GM19438 (cell line): ENCODE data around the gene CCDC7.
"Not testable (repeated sequence)": the region's sequence is repeated elsewhere in the genome, so short reads cannot be mapped to it uniquely, and the experiment has no call there.

Experiments used
- ATAC-seq: cut with Tn5 transposase; IDR thresholded peaks from one replicate; pipeline ENCODE4 v1.9.1; 2021; ENCODE audit warnings: low read depth; ENCODE audit not compliant: unreplicated experiment

The CCDC7 gene

GRCh38 chr10:32797393-32797792 lies 351.5 kb downstream of the CCDC7 start:
- not testable (repeated sequence) for ATAC-seq

- ATAC-seq: no peak
Measured at GRCh38 chr10:32846974-32847373, 401.0 kb downstream of the CCDC7 start.

GRCh38 chr10:32851301-32851700 lies 405.4 kb downstream of the CCDC7 start:
- ATAC-seq: no peak

DNA sequence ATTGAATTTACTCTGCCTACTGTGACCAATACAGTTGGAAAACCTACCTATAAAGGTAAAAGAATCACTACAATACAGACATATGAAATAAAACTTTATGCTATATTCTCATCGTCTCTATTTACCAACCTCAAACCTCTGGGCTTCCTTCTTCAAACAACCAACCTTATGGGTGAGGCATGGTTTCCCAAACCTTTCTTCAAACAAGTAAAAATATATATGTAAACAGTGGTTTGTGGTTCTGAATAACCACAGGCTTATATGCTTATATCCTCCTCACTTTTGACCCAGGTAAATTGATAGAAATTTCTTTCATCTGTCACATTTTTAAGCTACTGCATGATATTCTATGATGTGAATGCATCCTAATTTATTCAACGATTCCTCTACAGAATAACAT lies 408.5 kb downstream of the CCDC7 start:
- no peak for ATAC-seq

- no peak for ATAC-seq
Measured at GRCh38 chr10:32865170-32865569, 419.2 kb downstream of the CCDC7 start.

DNA sequence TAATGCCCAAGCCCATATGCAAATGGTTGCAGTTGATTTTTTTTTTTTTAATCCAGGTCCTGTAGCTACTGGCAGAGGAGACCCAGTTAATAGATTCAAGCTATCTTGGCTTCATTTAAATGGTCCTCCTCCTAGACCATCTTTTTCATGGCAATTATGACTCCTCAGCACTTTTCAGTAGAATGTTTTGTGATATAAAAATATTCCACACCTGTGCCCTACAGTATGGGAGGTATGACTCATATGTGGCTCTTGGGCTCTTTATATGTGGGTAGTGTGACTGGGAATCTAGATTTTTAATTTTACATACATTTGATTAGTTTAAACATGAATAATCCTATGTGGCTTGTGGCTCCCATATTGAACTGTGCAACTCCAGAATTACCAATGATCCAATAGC lies 432.0 kb downstream of the CCDC7 start:
- ATAC-seq: no peak

DNA sequence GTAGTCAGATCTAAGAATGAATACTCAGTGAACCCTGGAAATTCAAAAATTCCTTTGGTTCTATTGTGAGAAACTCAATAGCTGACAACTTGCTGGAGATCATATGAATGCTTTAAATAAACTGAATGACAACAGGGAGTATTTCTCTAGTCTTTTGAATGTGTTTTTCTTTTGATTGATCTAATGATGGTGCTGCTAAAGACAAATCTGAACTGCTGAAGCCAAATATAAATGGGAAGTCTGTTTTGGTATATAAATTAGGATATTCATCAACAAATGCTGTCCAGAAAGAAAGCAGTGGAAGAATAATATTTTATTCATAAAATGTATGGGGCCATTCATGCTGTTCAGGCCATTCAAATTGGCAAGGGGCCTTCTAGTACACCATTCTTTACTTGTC lies 432.7 kb downstream of the CCDC7 start:
- ATAC-seq: no peak

- ATAC-seq: no peak
Measured at GRCh38 chr10:32882076-32882475, 436.1 kb downstream of the CCDC7 start.

- no peak for ATAC-seq
Measured at GRCh38 chr10:32887481-32887880, 441.5 kb downstream of the CCDC7 start.

DNA sequence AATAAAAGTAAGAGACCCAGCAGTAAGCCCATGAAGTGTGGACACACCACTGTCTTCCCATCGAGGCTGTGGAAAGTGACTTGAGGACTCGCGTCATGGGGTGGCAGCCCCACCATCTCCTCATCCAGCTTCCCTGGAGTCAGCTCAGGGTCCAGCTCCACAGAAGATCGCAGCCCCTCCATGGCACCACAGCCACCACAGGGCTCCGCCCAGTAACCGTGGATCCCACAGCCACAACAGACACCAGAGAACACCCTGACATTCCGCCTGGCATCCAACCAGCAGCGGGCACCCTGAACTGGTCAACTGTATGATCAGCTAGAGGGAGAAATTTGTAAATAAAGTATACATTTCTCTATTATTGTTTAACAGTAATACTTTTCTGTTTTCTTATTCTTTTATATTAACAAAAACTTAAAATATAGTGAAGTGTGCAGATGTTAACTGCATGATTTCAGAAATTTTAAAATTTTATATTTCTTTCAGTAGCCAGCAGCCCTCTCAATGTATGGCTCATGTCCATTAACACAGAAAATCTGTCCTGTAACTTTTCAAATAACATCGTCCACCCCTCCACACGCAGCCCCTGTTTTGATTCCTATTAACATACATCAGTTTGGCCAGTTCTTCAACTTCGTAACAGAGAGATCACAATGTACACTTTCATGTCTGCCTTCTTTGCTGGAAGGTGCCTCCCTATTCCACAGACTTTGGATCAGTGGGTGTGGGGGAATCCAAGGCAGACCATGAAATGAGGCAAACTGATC lies 442.4 kb downstream of the CCDC7 start:
- no peak for ATAC-seq

DNA sequence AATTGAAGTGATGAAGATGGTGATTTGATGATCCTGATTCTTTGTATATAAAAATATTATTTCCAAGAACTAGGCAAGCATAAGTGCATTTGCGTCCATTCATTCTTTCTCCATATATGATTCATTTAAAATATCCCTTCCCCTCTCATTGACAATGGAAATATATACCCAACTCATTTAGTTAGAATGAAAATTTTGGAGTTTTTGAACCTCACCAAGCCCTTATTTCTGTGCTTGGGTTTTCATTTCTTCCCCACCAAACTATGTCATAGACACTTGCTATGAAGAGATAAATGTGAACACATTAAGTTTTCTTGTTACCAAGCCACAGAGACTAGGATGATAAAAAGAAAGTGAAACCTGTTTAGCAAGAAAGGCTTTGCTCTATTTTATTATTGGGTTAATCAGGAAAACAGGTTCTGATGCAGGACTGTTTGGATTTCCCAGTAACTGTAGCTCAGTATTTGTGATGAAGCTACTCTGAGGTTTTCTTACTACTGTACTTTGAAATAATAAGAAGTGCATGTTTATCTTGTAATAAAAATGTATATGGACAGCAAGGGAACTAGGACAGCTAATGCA lies 443.8 kb downstream of the CCDC7 start:
- ATAC-seq: no peak

DNA sequence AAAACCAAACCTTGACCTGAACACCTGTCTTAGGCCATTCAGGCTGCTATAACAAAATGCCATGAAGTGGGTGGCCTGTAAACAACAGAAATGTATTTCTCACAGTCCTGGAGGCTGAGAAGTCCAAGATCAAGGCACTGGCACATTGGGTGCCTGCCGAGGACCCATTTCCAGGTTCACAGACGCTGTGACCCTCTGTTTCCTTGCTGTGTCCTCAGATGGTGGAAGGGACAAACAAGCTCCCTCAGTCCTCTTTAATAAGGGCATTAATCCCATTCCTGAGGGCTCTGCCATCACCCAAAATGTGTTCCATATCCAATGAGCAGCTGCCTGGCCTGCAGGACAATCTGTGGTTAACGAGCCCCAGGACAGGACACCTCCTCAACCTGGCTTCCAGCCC lies 444.5 kb downstream of the CCDC7 start:
- no peak for ATAC-seq

DNA sequence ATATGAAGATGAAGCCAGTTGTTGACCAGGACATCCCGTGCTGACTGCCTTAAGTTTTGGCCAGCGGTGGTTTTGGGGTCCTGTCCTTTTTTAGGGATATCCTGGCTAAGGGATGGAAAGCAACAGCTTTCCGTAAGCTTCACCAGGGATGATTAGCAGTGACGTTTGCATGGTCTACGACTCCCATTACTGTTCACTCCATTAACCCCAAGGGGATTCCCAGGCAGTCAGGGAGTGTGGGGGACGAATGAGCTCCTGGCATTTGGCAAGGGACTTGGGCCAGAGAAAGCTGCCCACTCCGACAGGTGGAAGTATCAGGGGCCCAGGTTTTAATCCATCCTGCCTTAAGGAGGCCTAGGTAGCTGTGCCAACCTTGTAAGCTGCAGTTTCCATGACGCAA lies 445.3 kb downstream of the CCDC7 start:
- no peak for ATAC-seq

- ATAC-seq: no peak
Measured at GRCh38 chr10:32893434-32893833, 447.5 kb downstream of the CCDC7 start.

DNA sequence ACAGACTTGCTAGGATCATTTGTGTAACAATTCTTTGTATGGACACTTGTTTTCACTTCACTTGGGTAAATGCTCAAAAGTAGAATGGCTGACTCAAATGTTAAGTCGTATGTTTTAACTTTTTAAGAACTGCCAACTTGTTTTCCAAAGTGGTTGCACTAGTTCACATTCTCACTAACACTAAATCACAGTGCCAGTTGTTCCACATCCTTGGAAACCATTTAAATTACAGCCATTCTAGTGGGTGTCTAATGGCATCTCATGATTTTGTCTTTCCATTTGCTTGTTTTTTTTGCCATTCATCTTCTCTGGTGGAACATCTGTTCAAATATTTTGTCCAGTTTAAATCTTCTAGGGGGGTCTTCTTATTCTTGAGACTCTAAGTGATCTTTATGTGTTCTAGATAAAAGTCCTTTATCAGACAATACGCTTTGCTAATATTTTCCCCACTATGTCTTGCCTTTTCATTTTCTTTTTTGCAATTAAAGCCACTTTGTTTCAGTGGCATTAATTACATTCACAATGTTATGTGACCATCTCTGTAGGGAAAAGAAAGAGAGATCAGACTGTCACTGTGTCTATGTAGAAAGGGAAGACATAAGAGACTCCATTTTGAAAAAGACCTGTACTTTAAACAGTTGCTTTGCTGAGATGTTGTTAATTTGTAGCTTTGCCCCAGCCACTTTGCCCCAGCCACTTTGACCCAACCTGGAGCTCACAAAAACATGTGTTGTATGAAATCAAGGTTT lies 448.1 kb downstream of the CCDC7 start:
- no peak for ATAC-seq

DNA sequence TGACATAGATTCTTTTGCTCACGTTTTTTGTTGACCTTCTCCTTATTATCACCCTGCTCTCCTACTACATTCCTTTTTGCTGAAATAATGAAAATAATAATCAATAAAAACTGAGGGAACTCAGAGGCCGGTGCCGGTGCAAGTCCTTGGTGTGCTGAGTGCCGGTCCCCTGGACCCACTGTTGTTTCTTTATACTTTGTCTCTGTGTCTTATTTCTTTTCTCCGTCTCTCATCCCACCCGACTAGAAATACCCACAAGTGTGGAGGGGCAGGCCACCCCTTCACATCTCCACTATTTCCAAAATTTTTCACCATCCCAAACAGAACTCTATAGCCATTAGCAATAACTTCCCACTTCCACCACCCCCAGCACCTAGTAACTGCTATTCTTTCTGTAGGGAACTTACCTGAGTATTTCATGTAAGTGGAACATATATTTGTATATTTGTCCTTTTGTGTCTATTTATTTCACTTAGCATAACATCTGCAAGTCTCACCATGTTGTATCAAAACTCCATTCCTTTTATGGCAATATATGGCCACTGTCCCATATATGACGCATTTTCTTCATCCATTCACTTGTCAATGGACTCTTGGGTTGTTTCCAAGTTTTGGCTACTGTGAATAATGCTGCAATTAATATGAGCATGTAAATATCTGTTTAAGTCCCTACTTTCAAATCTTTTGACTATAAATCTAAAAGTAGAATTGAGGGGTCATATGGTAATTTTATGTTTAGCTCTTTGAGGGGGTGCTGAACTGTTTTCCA lies 449.4 kb downstream of the CCDC7 start:
- ATAC-seq: not testable (repeated sequence)

DNA sequence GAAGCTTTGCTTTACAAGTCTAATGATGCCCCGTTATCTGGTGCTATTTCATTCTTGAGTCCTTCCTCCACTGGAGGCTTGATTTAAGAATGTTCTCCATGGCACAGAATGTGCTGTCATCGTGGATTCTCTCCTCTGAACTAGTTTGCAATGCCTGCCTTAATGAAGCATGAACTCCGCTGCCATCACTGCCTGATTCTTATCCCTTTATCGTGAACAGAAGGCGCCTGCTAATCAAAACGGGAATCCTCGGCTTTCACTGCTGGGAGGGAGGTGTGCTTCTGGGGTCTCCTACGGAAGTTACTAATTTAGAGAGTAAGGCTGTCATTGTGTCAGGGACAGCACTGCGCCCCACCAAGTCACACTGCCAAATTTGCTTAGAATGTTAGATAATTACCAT lies 455.9 kb downstream of the CCDC7 start:
- ATAC-seq: no peak

DNA sequence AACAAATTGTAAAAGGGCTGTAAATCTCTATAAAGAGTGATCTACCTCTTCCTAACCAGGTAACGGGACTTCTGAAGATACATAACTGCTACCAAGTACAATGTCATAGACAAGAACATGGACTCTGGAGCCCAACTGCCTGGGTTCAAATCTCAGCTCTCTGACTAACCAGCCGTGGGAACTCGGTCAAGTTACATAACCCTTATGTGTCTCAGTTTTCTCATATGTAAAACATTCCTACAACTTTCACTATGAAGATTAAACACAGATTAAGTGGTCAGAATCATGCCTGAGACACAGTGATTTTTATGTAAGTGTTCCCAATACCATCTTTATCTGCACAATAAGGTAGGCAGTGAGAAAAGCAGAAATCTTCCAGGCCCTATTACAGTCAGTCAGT lies 459.5 kb downstream of the CCDC7 start:
- no peak for ATAC-seq

DNA sequence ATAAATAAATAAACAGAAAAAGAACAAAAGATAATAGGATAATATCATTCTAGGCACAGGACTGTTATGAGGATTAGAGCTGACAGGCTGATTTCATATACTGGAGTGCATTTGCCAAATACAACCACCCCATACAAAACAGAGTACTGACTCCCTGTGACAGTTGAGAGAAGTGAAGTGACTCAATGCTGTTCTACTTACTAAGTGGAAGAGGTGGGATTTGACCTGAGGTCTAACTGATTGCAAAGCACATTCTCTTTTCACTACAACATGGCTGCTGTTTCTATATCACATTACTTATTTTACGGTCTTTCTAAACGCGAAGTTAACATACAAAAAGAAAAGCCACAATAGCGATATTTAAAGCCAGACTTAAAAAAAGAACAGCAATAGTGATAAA lies 460.7 kb downstream of the CCDC7 start:
- ATAC-seq: no peak

DNA sequence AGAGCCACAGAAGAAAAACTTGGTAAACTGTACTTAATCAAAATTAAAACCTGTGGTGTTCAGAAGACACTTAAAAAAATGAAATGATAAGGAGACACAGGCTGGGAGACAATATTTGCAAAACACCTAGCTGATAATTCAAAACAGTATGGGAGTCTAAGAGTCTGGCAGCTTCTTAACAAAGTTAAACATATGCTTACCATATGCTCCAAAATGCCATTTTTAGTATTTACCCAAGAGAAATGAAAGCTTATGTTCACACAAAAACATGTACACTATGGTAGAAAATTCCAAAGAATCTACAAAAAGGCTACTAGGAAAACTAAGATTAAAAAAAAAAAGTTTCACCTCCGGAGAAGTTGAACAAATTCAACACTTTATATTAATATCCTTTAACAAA lies 463.5 kb downstream of the CCDC7 start:
- no peak for ATAC-seq

DNA sequence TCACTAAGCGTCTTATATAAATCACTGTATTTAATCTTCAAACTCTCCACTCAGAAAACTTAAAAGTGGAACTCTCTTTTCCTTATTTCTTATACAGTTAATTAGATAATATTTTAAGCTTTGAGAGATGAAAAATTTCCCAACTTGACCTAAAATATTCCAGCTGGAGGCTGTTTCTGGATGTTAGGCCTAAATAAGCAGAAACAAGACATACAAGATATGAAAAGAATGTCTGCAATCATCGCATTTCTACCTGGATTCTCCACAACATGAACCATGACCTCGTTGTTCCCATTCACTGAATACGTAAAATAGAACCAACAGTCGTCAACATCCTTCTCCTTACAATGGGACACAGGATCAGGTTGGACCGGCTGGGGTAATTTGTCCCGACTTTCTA lies 464.0 kb downstream of the CCDC7 start:
- ATAC-seq: not testable (repeated sequence)
